Hepatocyte (in vitro differentiated cells): ENCODE measurements around the gene HDDC3.

Experiments
- CTCF ChIP-seq: fragments of 200-600 bp; sonication (generic); IDR thresholded peaks from 2 replicates; pipeline ENCODE4 v1.5.1; 2016; ENCODE audit warnings: antibody characterized with exemption, mild to moderate bottlenecking; ENCODE audit not compliant: poor library complexity
- EZH2 ChIP-seq: fragments of 200-600 bp; sonication (generic); IDR thresholded peaks from 2 replicates; pipeline ENCODE4 v1.6.1; 2016; ENCODE audit warnings: antibody characterized with exemption, mild to moderate bottlenecking, borderline replicate concordance
- EZH2phosphoT487 ChIP-seq: fragments of 200-600 bp; sonication (generic); IDR thresholded peaks from one replicate; pipeline ENCODE4 v1.6.1; 2018; ENCODE audit warnings: antibody characterized with exemption, mild to moderate bottlenecking, low read depth, moderate library complexity; ENCODE audit not compliant: unreplicated experiment, severe bottlenecking

DNA sequence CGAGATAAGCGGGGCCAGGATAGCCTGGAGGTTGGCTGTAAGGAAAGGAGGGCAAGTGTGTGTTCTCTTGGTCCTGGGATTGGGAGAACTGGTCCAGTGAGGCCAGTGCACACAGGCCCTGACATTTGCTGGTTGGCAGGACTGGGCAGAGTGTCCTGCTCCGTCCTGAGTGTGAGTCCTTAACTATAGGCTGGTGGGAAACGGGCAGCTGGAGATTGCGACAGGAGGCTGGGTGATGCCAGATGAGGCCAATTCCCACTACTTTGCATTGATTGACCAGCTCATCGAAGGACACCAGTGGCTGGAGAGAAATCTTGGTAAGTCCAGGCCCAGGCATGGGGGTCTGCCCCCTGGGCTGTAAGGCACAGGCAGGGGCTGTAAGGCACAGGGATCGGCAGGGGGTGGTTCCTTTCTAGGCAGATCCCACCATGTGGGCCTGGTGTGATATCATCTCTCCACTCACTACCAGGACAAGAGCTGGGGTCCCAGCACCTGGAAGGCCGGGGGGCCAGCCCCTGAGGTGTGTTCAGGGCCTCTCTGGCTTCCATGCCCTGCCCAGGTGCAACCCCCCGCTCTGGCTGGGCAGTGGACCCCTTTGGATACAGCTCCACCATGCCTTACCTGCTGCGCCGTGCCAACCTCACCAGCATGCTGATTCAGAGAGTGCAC, 26.0 kb downstream of the HDDC3 start:
- no peak for TF ChIP-seq CTCF
- no peak for TF ChIP-seq EZH2
- no peak for TF ChIP-seq EZH2phosphoT487
